Activated B cell treated with CpG ODN at 0.5 μM for 24 hours (primary cell): Measurements from ENCODE around the gene TTC21A. TPM values are rescaled to one million over a fixed set of nuclear protein-coding genes. Genes with fewer than 3 reads are reported as not detected.

Experiments
- ATAC-seq: fragments of 200-7000 bp; cut with Tn5 transposase; one replicate; pipeline ENCODE4 v1.10.0; 2021; ENCODE audit warnings: low read depth, mild to moderate bottlenecking, moderate library complexity
- CTCF ChIA-PET: fragments of 350-600 bp; sonication (Branson Sonifier 250); formaldehyde crosslinking; loops from one replicate; lab custom pipeline; 2021; ENCODE audit warnings: antibody characterized with exemption; lab: Charles Lee
- POLR2A ChIA-PET: fragments of 350-600 bp; sonication (Branson Sonifier 250); formaldehyde crosslinking; loops from one replicate; lab custom pipeline; 2021; ENCODE audit warnings: antibody characterized with exemption; lab: Charles Lee
- DNase-seq: peaks from one replicate; pipeline ENCODE4 v3.0.0; 2022
- H3K27ac Mint-ChIP-seq: one replicate; pipeline ENCODE4 v1.8.0; 2020; ENCODE audit warnings: mixed read lengths
- H3K27me3 Mint-ChIP-seq: one replicate; pipeline ENCODE4 v1.8.0; 2021; ENCODE audit warnings: mixed read lengths
- H3K36me3 Mint-ChIP-seq: one replicate; pipeline ENCODE4 v1.8.0; 2021; ENCODE audit warnings: low read depth, mixed read lengths
- H3K4me1 Mint-ChIP-seq: one replicate; pipeline ENCODE4 v1.8.0; 2021; ENCODE audit warnings: mixed read lengths
- H3K4me3 Mint-ChIP-seq: one replicate; pipeline ENCODE4 v1.8.0; 2020; ENCODE audit warnings: mild to moderate bottlenecking, mixed read lengths
- H3K9me3 Mint-ChIP-seq: one replicate; pipeline ENCODE4 v1.8.0; 2020; ENCODE audit warnings: mixed read lengths
- CTCF ChIP-seq: fragments of 200-600 bp; IDR thresholded peaks from one replicate; pipeline ENCODE4 v1.8.0; 2022; ENCODE audit warnings: antibody characterized with exemption, mild to moderate bottlenecking
- intact Hi-C: fragments of 100-400 bp; cut with micrococcal nuclease; formaldehyde crosslinking; loops from one replicate; pipeline ENCODE4 v1.15.1; 2024
- total RNA-seq: library from RNA; stranded (reverse); gene quantifications from 2 replicates; pipeline ENCODE4 v1.2.3, GENCODE V29; 2022

TTC21A gene
- total RNA-seq, 1 donor from 2014 or later, result 15.9 TPM

DNA sequence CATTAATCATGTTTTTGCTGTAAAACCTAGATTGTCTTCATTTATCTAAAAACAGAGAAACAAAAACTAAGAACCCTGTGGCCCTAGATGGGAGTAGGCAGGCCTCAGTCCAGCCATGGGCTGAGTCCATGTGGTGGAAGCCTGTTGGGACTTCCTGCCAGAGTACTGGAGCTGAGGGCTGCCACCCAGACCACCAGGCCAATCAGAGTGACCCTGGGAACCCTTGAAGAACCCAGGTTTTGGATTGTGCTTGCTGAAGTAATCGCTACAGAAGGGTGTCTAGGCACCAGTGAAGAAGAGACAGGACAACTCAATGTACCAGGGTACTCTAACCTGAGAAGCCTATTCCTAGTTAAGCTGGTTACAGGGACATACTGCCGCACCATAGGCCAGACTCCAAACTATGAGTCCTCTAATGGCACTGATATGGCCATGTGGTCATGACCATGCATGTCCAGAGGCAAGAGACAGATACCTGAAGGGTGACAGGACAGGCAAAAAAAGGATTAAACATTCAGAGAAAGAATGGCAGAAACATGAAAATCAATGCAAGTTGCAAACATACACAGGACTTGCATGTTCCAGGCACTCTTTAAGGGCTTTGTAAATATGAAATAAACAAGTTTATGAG is 33.0 kb downstream of the TTC21A start:
- ChIA-PET CTCF (interaction anchor here (1.6 kb wide), 1 partner anchor 148 kb away, joined by 4 read pairs; no protein-coding TSS in a partner anchor), POLR2A (no interaction called here)
- Mint-ChIP-seq H3K4me1 (peaks cover 34% of the 10 kb centered on the region), H3K9me3 (no peaks in the 10 kb centered on the region), H3K36me3 (peaks cover 73% of the 10 kb centered on the region), H3K4me3 (no peak overlapping the region), H3K27ac (peak overlapping the region; percentile 79), H3K27me3 (no peaks in the 10 kb centered on the region)
- ATAC-seq, result no peak
- intact Hi-C loops, result no loop called here
- DNase-seq, result no peak
- no peak for TF ChIP-seq CTCF

- no peak for DNase-seq
- Mint-ChIP-seq H3K9me3 (no peaks in the 10 kb centered on the region), H3K27me3 (no peaks in the 10 kb centered on the region), H3K27ac (peak overlapping the region; percentile 79), H3K4me3 (no peak overlapping the region), H3K36me3 (peaks cover 82% of the 10 kb centered on the region), H3K4me1 (peaks cover 41% of the 10 kb centered on the region)
- ChIA-PET POLR2A (interaction anchor here (1.1 kb wide), 1 partner anchor 11 kb away, joined by 3 read pairs; no protein-coding TSS in a partner anchor), CTCF (interaction anchor here (1.6 kb wide), 1 partner anchor 147 kb away, joined by 4 read pairs; no protein-coding TSS in a partner anchor)
- intact Hi-C loops, result no loop called here
- no peak for TF ChIP-seq CTCF
- peak; percentile 38 for ATAC-seq
Measured at GRCh38 chr3:39141171-39141995, 33.9 kb downstream of the TTC21A start.

- Mint-ChIP-seq H3K27ac (peak overlapping the region; percentile 79), H3K4me1 (peaks cover 48% of the 10 kb centered on the region), H3K36me3 (peaks cover 84% of the 10 kb centered on the region), H3K9me3 (no peaks in the 10 kb centered on the region), H3K27me3 (no peaks in the 10 kb centered on the region), H3K4me3 (no peak overlapping the region)
- intact Hi-C loops, result no loop called here
- ATAC-seq, result no peak
- ChIA-PET CTCF (no interaction called here), POLR2A (interaction anchor here (1.1 kb wide), 1 partner anchor 12 kb away, joined by 3 read pairs; no protein-coding TSS in a partner anchor)
- DNase-seq, result no peak
- TF ChIP-seq CTCF, result no peak
Measured at GRCh38 chr3:39142067-39142466, 34.6 kb downstream of the TTC21A start.

GRCh38 chr3:39143051-39143885 is 35.8 kb downstream of the TTC21A start:
- intact Hi-C loops, result no loop called here
- Mint-ChIP-seq H3K4me3 (no peak overlapping the region), H3K4me1 (peaks cover 60% of the 10 kb centered on the region), H3K36me3 (peaks cover 78% of the 10 kb centered on the region), H3K27me3 (no peaks in the 10 kb centered on the region), H3K9me3 (no peaks in the 10 kb centered on the region), H3K27ac (no peak overlapping the region)
- ChIA-PET CTCF (no interaction called here), POLR2A (no interaction called here)
- no peak for TF ChIP-seq CTCF
- no peak for ATAC-seq
- no peak for DNase-seq
